Psoas muscle (tissue), 8 donors: ENCODE measurements around the gene ATL1. TPM values are rescaled to one million over a fixed set of nuclear protein-coding genes. Genes with fewer than 3 reads are reported as not detected.
"Not testable (repeated sequence)": the region's sequence is repeated elsewhere in the genome, so short reads cannot be mapped to it uniquely, and the experiment has no call there.

Source experiments
- ATAC-seq, 4 donors: fragments of 200-7000 bp; cut with Tn5 transposase; one replicate each; pipeline ENCODE4 v1.9.1; 2020; ENCODE audit warnings: moderate library complexity in 3 of 4, mild to moderate bottlenecking in 2 of 4
- DNase-seq, 2 donors: peaks; one replicate each; pipeline ENCODE4 v3.0.0-alpha.2; 2020
- H3K27ac ChIP-seq: fragments of 200-600 bp; one replicate; pipeline ENCODE4 v1.8.0; 2022
- H3K27me3 ChIP-seq, 3 donors: fragments of 200-600 bp in 1 of 3; one replicate each; pipeline versions ENCODE4 v1.6.1 to v1.8.0; 2013 to 2022; ENCODE audit warnings: low read length in 2 of 3, mild to moderate bottlenecking in 2 of 3, moderate library complexity in 1 of 3; ENCODE audit not compliant: insufficient read depth in 3 of 3
- H3K36me3 ChIP-seq, 2 donors: fragments of 200-600 bp in 1 of 2; one replicate each; pipeline versions ENCODE4 v1.6.1 to v1.8.0; 2013 to 2022; ENCODE audit warnings: low read depth in 1 of 2, mild to moderate bottlenecking in 1 of 2, moderate library complexity in 1 of 2; ENCODE audit not compliant: insufficient read depth in 1 of 2
- H3K4me1 ChIP-seq: fragments of 200-600 bp; one replicate; pipeline ENCODE4 v1.8.0; 2022
- H3K4me3 ChIP-seq: fragments of 200-600 bp; one replicate; pipeline ENCODE4 v1.8.0; 2022; ENCODE audit warnings: mild to moderate bottlenecking
- H3K9me3 ChIP-seq: fragments of 200-600 bp; one replicate; pipeline ENCODE4 v1.8.0; 2022
- WGBS, 3 donors: extraction: QIAGEN DNeasy Blood & Tissue Kit; methylation state at CpG; one replicate each; pipeline versions ENCODE4 v1.1.6 to v1.1.7; 2013; 5-methylcytosine and 5-hydroxymethylcytosine counted together
- intact Hi-C, 2 donors: fragments of 100-400 bp; cut with DNase I; formaldehyde crosslinking; loops; one replicate each; pipeline versions ENCODE4 v1.11.0 to v1.14.2; 2022
- polyA plus RNA-seq, 3 donors: library from polyadenylated mRNA; stranded (reverse); fragments of 200-250 nt; gene quantifications; one replicate each; pipeline ENCODE4 v1.2.3, GENCODE V29; 2013
- total RNA-seq, 4 donors: library from RNA; stranded (reverse); fragmentation: NEBNext Ultra II Directional in 2 of 4; extraction: Animal tissue kit (Norgen Biotek cat#: 25700) in 2 of 4; gene quantifications; one replicate each; pipeline versions ENCODE4 v1.2.1 to v1.2.4, GENCODE V29; 2021 to 2023
- TF ChIP-seq, protein P1 (sequence below): fragments of 200-600 bp; IDR thresholded peaks from one replicate; pipeline ENCODE4 v1.8.0; 2022; ENCODE audit warnings: antibody characterized with exemption
- donor health status: healthy with polysubstance abuse.
- donor health status: DM: no; HTN: no; CAD: no; lungs with moderate emphysema.
- donor health status: Bipolar disorder and iron deficiency.
- donor health status: healthy.
- donor health status: DM: yes; HTN: yes; CAD: no.
- donor health status: DM: no; HTN: no; CAD: no.
- donor health status: DM: no; HTN: no; CAD: no.
- donor health status: DM: yes; HTN: yes; CAD: no.

The ATL1 gene
- total and polyA plus RNA-seq, 7 donors, result 0.43 to 1.4 (median 0.64) TPM

DNA sequence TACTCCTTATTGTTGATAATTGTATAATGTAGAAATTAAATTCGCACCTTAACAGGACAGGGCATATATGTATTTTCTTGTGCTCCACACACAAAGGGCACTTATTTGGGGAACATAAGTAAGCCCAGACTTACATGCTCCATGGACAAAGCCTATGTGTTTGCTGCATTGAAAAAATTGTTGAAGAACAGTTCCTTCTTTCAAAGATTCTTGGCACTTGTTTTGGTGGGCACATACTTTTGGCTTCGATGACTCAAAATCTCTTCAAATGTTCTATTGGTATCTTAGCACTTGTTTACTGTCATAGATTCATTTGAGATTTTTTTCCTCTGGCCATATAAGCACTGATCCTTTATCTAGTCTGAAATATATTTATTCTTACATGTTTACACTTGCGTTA is 26.1 kb upstream of the ATL1 start:
- no peaks in the 10 kb centered on the region for H3K27me3 ChIP-seq
- no peaks in the 10 kb centered on the region for H3K36me3 ChIP-seq
- no peak overlapping the region for H3K4me3 ChIP-seq
- H3K27ac ChIP-seq, result no peak overlapping the region
- DNase-seq (no peak), ATAC-seq (no peak)
- TF ChIP-seq, protein P1, sequence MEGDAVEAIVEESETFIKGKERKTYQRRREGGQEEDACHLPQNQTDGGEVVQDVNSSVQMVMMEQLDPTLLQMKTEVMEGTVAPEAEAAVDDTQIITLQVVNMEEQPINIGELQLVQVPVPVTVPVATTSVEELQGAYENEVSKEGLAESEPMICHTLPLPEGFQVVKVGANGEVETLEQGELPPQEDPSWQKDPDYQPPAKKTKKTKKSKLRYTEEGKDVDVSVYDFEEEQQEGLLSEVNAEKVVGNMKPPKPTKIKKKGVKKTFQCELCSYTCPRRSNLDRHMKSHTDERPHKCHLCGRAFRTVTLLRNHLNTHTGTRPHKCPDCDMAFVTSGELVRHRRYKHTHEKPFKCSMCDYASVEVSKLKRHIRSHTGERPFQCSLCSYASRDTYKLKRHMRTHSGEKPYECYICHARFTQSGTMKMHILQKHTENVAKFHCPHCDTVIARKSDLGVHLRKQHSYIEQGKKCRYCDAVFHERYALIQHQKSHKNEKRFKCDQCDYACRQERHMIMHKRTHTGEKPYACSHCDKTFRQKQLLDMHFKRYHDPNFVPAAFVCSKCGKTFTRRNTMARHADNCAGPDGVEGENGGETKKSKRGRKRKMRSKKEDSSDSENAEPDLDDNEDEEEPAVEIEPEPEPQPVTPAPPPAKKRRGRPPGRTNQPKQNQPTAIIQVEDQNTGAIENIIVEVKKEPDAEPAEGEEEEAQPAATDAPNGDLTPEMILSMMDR, result no peak
- peaks cover 21% of the 10 kb centered on the region for H3K4me1 ChIP-seq
- H3K9me3 ChIP-seq, result no peaks in the 10 kb centered on the region
- intact Hi-C loops, result loop anchor here (5.0 kb wide), 3 partner anchors 192 to 672 kb away; partner anchors contain the start of genes DMAC2L (in 1 of the 2) and L2HGDH (in 1 of the 2)
- WGBS, 3 donors, result 60 to 66% (median 64%) methylated on average over 3 of the region's 3 CpGs

DNA sequence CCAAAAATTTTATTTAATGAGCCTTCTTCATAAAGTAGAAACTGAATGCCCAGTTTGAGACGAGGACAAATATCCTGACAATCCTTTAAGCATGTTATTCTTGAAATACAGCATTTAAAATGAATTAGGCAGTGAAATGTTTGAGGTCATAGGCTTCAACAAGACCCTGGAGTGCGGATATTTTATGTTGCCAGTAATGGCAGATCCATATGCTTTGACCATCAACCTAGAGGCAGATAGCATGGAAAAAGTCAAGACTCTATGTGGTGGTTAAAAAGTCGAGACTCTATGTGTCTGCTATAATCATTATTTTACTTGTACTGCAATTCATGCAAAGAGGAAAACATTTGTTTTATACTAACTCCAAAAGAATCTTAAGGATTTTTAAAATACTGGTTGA is 25.5 kb upstream of the ATL1 start:
- intact Hi-C loops, result loop anchor here (5.0 kb wide), 3 partner anchors 192 to 672 kb away; partner anchors contain the start of genes DMAC2L (in 1 of the 2) and L2HGDH (in 1 of the 2)
- H3K4me3 ChIP-seq, result no peak overlapping the region
- H3K36me3 ChIP-seq, result no peaks in the 10 kb centered on the region
- no peak for DNase-seq
- no peak overlapping the region for H3K27ac ChIP-seq
- H3K27me3 ChIP-seq, result no peaks in the 10 kb centered on the region
- TF ChIP-seq, protein P1, result no peak
- peaks cover 21% of the 10 kb centered on the region for H3K4me1 ChIP-seq
- no peak for ATAC-seq
- WGBS, 3 donors, result 63 to 72% (median 68%) methylated on average over 3 of the region's 3 CpGs
- H3K9me3 ChIP-seq, result no peaks in the 10 kb centered on the region

DNA sequence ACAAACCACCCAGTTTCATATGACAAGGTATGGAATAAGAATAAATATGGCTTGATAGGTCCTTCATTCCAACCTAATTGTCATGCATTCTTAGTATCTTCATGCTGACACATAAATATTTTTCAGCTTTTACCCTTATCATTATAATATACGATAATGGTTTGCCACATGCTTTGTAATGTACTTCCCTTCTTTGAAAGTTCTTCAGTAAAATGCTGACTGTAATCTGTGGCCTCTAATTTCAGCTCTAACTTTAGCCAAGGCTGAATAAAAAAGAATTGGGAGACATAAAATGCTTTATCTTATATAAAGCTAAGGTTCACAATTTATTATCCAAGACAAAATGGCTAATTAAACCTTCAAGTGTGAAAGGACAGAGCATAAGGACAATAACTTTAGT is 24.9 kb upstream of the ATL1 start:
- Histone ChIP-seq H3K4me3 (no peak overlapping the region), H3K4me1 (peaks cover 20% of the 10 kb centered on the region), H3K36me3 (no peaks in the 10 kb centered on the region), H3K27me3 (no peaks in the 10 kb centered on the region), H3K27ac (no peak overlapping the region), H3K9me3 (no peaks in the 10 kb centered on the region)
- WGBS, 3 donors, result 61 to 78% (median 65%) methylated on average over 1 of the region's 1 CpG
- no peak for ATAC-seq
- no peak for DNase-seq
- TF ChIP-seq, protein P1, result no peak
- intact Hi-C loops, result loop anchor here (5.0 kb wide), 3 partner anchors 193 to 673 kb away; partner anchors contain the start of genes DMAC2L (in 1 of the 2) and L2HGDH (in 1 of the 2)

DNA sequence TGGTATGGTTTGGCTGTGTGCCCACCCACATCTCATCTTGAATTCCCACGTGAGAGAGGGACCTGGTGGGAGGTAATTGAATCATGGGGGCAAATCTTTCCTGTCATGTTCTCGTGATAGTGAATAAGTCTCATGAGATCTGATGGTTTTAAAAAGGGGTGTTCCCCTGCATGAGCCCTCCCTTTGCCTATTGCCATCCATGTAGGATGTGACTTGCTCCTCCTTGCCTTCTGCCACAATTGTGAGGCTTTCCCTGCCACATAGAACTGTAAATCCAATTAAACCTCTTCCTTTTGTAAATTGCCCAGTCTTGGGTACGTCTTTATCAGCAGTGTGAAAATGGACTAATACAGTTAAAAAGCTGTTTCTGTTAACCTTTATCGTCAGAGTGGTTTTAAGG is 21.9 kb upstream of the ATL1 start:
- H3K9me3 ChIP-seq, H3K36me3 ChIP-seq, DNase-seq, H3K27me3 ChIP-seq, H3K4me1 ChIP-seq, intact Hi-C loops, ATAC-seq, H3K27ac ChIP-seq, H3K4me3 ChIP-seq: not testable (repeated sequence)
- 59 to 68% (median 62%) methylated on average over 4 of the region's 4 CpGs for WGBS, 3 donors

DNA sequence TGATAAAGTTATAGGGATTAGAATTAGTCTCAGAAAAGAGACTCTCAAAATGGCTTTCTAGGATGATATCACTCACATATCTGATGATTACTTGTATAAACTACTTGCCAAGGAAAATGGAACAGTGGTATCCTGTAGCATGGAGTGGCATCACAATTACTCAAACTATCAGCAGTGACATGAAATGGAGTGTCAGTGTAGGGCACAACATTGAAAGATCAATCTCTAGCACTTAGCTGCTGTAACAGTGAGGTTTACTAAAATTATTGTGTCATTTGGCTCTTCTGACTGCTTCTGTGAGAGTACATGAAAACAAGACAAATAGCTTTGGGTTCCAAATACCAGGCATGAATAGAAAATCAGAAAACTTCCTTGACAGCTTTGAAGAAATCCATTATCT is 20.9 kb upstream of the ATL1 start:
- intact Hi-C loops, result no loop called here
- H3K36me3 ChIP-seq, result no peaks in the 10 kb centered on the region
- H3K9me3 ChIP-seq, result no peaks in the 10 kb centered on the region
- no peaks in the 10 kb centered on the region for H3K27me3 ChIP-seq
- DNase-seq (no peak), ATAC-seq (no peak)
- no peak overlapping the region for H3K27ac ChIP-seq
- H3K4me3 ChIP-seq, result no peak overlapping the region
- H3K4me1 ChIP-seq, result no peaks in the 10 kb centered on the region
- TF ChIP-seq, protein P1, result no peak
